Measurements from ENCODE around the gene TTLL8. TPM values are rescaled to one million over a fixed set of nuclear protein-coding genes. Genes with fewer than 3 reads are reported as not detected.

TTLL8 gene
- total RNA-seq, 2 experiments from 2014 or later: not detected

- Mint-ChIP-seq H3K27me3 (peaks cover 22% of the 10 kb centered on the region), H3K27ac (no peak overlapping the region), H3K4me3 (no peak overlapping the region), H3K4me1 (ENCODE audit: low read depth) (no peaks in the 10 kb centered on the region), H3K9me3 (no peaks in the 10 kb centered on the region), H3K36me3 (ENCODE audit: low read depth) (no peaks in the 10 kb centered on the region)
- intact Hi-C loops (cut with micrococcal nuclease): no loop called here
- ChIA-PET POLR2A (no interaction called here), CTCF (no interaction called here)
- no peak for TF ChIP-seq CTCF (IDR thresholded peaks at IDR 0.05)
- DNase-seq (no peak), ATAC-seq (no peak)
Observed at GRCh38 chr22:50060441-50061140, 2.5 kb upstream of the TTLL8 start.

DNA sequence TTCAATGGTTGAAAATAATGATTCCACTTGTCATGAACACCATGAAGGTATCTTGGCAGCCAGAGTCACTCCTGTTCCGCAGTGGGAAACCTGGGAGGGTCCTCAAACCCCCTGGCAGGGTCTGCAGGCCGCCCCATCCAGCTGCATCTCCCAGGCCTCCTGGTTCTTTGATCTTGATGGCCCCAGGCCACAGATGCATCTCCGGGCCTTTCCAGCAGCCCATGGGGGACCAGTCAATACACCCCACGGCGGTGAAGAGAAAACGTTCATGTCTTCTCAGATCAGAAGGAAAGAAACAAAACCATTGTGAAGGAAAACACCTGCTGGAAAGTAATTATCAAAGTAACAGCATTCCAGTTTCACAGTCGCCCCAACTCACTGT lies 1.8 kb upstream of the TTLL8 start:
- ChIA-PET CTCF (interaction anchor here (1.2 kb wide), 1 partner anchor 26 kb away, joined by 3 read pairs; the partner anchor contains the start of gene MLC1), POLR2A (interaction anchor here (1.2 kb wide), 1 partner anchor 10 kb away, joined by 3 read pairs; no protein-coding TSS in a partner anchor)
- no peaks in the 10 kb centered on the region for H3K4me1 Mint-ChIP-seq (ENCODE audit: low read depth)
- no peak for TF ChIP-seq CTCF (IDR thresholded peaks at IDR 0.05)
- H3K9me3 Mint-ChIP-seq: no peaks in the 10 kb centered on the region
- no peak overlapping the region for H3K27ac Mint-ChIP-seq
- ATAC-seq (no peak), DNase-seq (no peak)
- H3K36me3 Mint-ChIP-seq (ENCODE audit: low read depth): no peaks in the 10 kb centered on the region
- H3K4me3 Mint-ChIP-seq: no peak overlapping the region
- intact Hi-C loops (cut with micrococcal nuclease): no loop called here
- peaks cover 22% of the 10 kb centered on the region for H3K27me3 Mint-ChIP-seq

GRCh38 chr22:50058906-50059880 lies 1.1 kb upstream of the TTLL8 start:
- Mint-ChIP-seq H3K4me3 (no peak overlapping the region), H3K27me3 (peaks cover 22% of the 10 kb centered on the region), H3K4me1 (ENCODE audit: low read depth) (no peaks in the 10 kb centered on the region), H3K9me3 (no peaks in the 10 kb centered on the region), H3K36me3 (ENCODE audit: low read depth) (no peaks in the 10 kb centered on the region), H3K27ac (no peak overlapping the region)
- DNase-seq (no peak), ATAC-seq (no peak)
- ChIA-PET POLR2A (interaction anchor here (1.2 kb wide), 1 partner anchor 9 kb away, joined by 3 read pairs; no protein-coding TSS in a partner anchor), CTCF (interaction anchor here (0.7 to 1.2 kb wide), 2 partner anchors 26 to 29 kb away, joined by 3 to 4 read pairs; partner anchors contain the start of gene MLC1)
- intact Hi-C loops (cut with micrococcal nuclease): no loop called here
- TF ChIP-seq CTCF (IDR thresholded peaks at IDR 0.05): no peak

DNA sequence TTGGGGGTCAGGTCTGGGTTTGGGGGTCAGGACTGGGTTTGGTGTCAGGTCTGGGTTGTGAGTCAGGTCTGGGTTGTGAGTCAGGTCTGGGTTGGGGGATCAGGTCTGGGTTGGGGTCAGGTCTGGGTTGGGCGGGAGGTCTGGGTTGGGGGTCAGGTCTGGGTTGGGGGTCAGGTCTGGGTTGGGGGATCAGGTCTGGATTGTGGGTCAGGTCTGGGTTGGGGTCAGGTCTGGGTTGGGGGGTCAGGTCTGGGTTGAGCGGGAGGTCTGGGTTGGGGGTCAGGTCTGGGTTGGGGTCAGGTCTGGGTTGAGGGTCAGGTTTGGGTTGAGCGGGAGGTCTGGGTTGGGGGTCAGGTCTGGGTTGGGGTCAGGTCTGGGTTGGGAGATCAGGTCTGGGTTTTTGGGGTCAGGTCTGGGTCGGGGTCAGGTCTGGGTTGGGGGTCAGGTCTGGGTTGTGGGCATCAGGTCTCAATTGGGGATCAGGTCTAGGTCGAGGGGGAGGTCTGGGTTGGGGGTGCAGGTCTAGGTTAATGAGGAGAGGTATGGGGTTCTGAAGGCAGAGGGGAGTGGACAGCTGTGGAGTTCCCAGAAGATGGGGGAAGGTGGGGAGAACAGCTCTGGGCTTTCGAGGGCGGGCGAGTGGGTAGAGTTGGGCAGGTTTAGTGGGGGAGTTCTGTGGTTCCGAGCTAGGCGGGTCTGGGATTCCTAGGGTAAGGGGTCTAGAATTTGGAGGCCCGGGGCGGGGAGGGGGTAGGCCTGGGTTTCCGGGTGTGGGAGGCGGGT lies 629 bp downstream of the TTLL8 start:
- intact Hi-C loops (cut with micrococcal nuclease): no loop called here
- Mint-ChIP-seq H3K9me3 (peaks cover 1% of the 10 kb centered on the region), H3K4me1 (ENCODE audit: low read depth) (no peaks in the 10 kb centered on the region), H3K36me3 (ENCODE audit: low read depth) (no peaks in the 10 kb centered on the region), H3K27me3 (peaks cover 22% of the 10 kb centered on the region), H3K4me3 (no peak overlapping the region), H3K27ac (no peak overlapping the region)
- no peak for TF ChIP-seq CTCF (IDR thresholded peaks at IDR 0.05)
- ATAC-seq (no peak), DNase-seq (no peak)
- CTCF ChIA-PET: interaction anchor here (1.0 kb wide), 1 partner anchor 10 kb away, joined by 3 read pairs; no protein-coding TSS in a partner anchor
- POLR2A ChIA-PET: interaction anchor here (0.8 kb wide), 1 partner anchor 40 kb away, joined by 3 read pairs; no protein-coding TSS in a partner anchor
